Globus pallidus (tissue), 1 donor: ENCODE results near the gene PKD1L1.

Experiments
- DNase-seq: peaks from one replicate; pipeline ENCODE4 v3.0.0-alpha.2; 2015; ENCODE audit warnings: low spot score

Gene PKD1L1

GRCh38 chr7:47875998-47876744 lies 72.1 kb downstream of the PKD1L1 start:
- no peak for DNase-seq

GRCh38 chr7:47875406-47875805 lies 72.9 kb downstream of the PKD1L1 start:
- DNase-seq = no peak

GRCh38 chr7:47873762-47874161 lies 74.5 kb downstream of the PKD1L1 start:
- no peak for DNase-seq

- DNase-seq = no peak
Measured at GRCh38 chr7:47867286-47867685, 81.0 kb downstream of the PKD1L1 start.

GRCh38 chr7:47866120-47866519 lies 82.1 kb downstream of the PKD1L1 start:
- no peak for DNase-seq

- no peak for DNase-seq
Measured at GRCh38 chr7:47852330-47853245, 95.7 kb downstream of the PKD1L1 start.

- DNase-seq = no peak
Measured at GRCh38 chr7:47847207-47847606, 101.1 kb downstream of the PKD1L1 start.

GRCh38 chr7:47846138-47846836 lies 102.0 kb downstream of the PKD1L1 start:
- DNase-seq = no peak

GRCh38 chr7:47844311-47844710 lies 104.0 kb downstream of the PKD1L1 start:
- DNase-seq = no peak

- no peak for DNase-seq
Measured at GRCh38 chr7:47843291-47843690, 105.0 kb downstream of the PKD1L1 start.

- DNase-seq = no peak
Measured at GRCh38 chr7:47839381-47839780, 108.9 kb downstream of the PKD1L1 start.

GRCh38 chr7:47837826-47838225 lies 110.4 kb downstream of the PKD1L1 start:
- no peak for DNase-seq

GRCh38 chr7:47836503-47837202 lies 111.6 kb downstream of the PKD1L1 start:
- no peak for DNase-seq

- DNase-seq = no peak
Measured at GRCh38 chr7:47836080-47836479, 112.2 kb downstream of the PKD1L1 start.

GRCh38 chr7:47833211-47833610 lies 115.1 kb downstream of the PKD1L1 start:
- DNase-seq = no peak

- no peak for DNase-seq
Measured at GRCh38 chr7:47832105-47832715, 116.1 kb downstream of the PKD1L1 start.

- DNase-seq = no peak
Measured at GRCh38 chr7:47830015-47830414, 118.3 kb downstream of the PKD1L1 start.

- no peak for DNase-seq
Measured at GRCh38 chr7:47827871-47828270, 120.4 kb downstream of the PKD1L1 start.

GRCh38 chr7:47827351-47827756 lies 120.9 kb downstream of the PKD1L1 start:
- DNase-seq = peak; percentile 28

GRCh38 chr7:47826754-47827153 lies 121.5 kb downstream of the PKD1L1 start:
- no peak for DNase-seq

GRCh38 chr7:47819607-47819920 lies 128.7 kb downstream of the PKD1L1 start:
- DNase-seq = no peak
